ENCODE results near the gene GPHA2. TPM values are rescaled to one million over a fixed set of nuclear protein-coding genes. Genes with fewer than 3 reads are reported as not detected.

Gene GPHA2
- total and polyA plus RNA-seq, 2 of the 13 experiments (the other 11 are each of a cell fraction or from before 2014, with no cell fraction given) = 13.0 to 19.1 TPM

GRCh38 chr11:64894070-64894811, 41.5 kb downstream of the GPHA2 start (continued):
- TF ChIP-seq BRCA1 (CRISPR knock-in tag; IDR thresholded peaks at IDR 0.05) = peak; percentile 48; the same call in 1 of the 2 replicates
- TF ChIP-seq RXRA (CRISPR knock-in tag; IDR thresholded peaks at IDR 0.05) = peak; percentile 98
- peak; percentile 26; the same call in 1 of the 2 replicates for TF ChIP-seq POLR2G (IDR thresholded peaks at IDR 0.05; ENCODE audit: low read depth, low read length)
- TF ChIP-seq ZBTB33 (CRISPR knock-in tag; IDR thresholded peaks at IDR 0.05) = peak; percentile 87
- TF ChIP-seq, protein P1, sequence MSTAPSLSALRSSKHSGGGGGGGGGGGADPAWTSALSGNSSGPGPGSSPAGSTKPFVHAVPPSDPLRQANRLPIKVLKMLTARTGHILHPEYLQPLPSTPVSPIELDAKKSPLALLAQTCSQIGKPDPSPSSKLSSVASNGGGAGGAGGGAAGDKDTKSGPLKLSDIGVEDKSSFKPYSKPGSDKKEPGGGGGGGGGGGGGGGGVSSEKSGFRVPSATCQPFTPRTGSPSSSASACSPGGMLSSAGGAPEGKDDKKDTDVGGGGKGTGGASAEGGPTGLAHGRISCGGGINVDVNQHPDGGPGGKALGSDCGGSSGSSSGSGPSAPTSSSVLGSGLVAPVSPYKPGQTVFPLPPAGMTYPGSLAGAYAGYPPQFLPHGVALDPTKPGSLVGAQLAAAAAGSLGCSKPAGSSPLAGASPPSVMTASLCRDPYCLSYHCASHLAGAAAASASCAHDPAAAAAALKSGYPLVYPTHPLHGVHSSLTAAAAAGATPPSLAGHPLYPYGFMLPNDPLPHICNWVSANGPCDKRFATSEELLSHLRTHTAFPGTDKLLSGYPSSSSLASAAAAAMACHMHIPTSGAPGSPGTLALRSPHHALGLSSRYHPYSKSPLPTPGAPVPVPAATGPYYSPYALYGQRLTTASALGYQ (CRISPR knock-in tag; IDR thresholded peaks at IDR 0.05) = peak; percentile 71; the same call in 1 of the 2 replicates
- TF ChIP-seq SNAPC5 (CRISPR knock-in tag; IDR thresholded peaks at IDR 0.05; ENCODE audit: borderline replicate concordance) = peak; percentile 45; the same call in 1 of the 2 replicates
- no peak for TF ChIP-seq SOX6 (IDR thresholded peaks at IDR 0.05)
- peak; percentile 78 for TF ChIP-seq SOX6 (CRISPR knock-in tag; IDR thresholded peaks at IDR 0.05)
- no peak for TF ChIP-seq HCFC1 (IDR thresholded peaks at IDR 0.05; ENCODE audit: low read depth, low read length)
- peak; percentile 66; the same call in 1 of the 2 replicates for TF ChIP-seq HMG20A (CRISPR knock-in tag; IDR thresholded peaks at IDR 0.05; ENCODE audit: borderline replicate concordance)
- TF ChIP-seq, protein P2, sequence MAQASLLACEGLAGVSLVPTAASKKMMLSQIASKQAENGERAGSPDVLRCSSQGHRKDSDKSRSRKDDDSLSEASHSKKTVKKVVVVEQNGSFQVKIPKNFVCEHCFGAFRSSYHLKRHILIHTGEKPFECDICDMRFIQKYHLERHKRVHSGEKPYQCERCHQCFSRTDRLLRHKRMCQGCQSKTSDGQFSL (CRISPR knock-in tag; IDR thresholded peaks at IDR 0.05) = peak; percentile 76; the same call in 1 of the 2 replicates
- TF ChIP-seq GABPB1 (CRISPR knock-in tag; IDR thresholded peaks at IDR 0.05) = peak; percentile 75
- TF ChIP-seq SSRP1 (CRISPR knock-in tag; IDR thresholded peaks at IDR 0.05) = 0 out of 2 replicates have a peak, but pooled peaks have one; percentile 66
- TF ChIP-seq ZGPAT (CRISPR knock-in tag; IDR thresholded peaks at IDR 0.05) = peak; percentile 42; the same call in 1 of the 2 replicates
- TF ChIP-seq RBM22 (optimal IDR thresholded peaks at IDR 0.05; ENCODE audit: low read length) = peak; percentile 71
- TF ChIP-seq SP1 (IDR thresholded peaks at IDR 0.05) = no peak
- peak; percentile 87 for TF ChIP-seq SP1 (CRISPR knock-in tag; IDR thresholded peaks at IDR 0.05)
- no peak for TF ChIP-seq EED (CRISPR knock-in tag; IDR thresholded peaks at IDR 0.05)
- TF ChIP-seq, protein P3, sequence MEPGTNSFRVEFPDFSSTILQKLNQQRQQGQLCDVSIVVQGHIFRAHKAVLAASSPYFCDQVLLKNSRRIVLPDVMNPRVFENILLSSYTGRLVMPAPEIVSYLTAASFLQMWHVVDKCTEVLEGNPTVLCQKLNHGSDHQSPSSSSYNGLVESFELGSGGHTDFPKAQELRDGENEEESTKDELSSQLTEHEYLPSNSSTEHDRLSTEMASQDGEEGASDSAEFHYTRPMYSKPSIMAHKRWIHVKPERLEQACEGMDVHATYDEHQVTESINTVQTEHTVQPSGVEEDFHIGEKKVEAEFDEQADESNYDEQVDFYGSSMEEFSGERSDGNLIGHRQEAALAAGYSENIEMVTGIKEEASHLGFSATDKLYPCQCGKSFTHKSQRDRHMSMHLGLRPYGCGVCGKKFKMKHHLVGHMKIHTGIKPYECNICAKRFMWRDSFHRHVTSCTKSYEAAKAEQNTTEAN (CRISPR knock-in tag; conservative IDR thresholded peaks at IDR 0.05) = no peak; the same call in 1 of the 2 replicates
- TF ChIP-seq AGO1 (IDR thresholded peaks at IDR 0.05; ENCODE audit: low read depth, low read length, poor library complexity, severe bottlenecking) = peak; percentile 13
- peak; percentile 42; the same call in 1 of the 2 replicates for TF ChIP-seq SMAD1 (CRISPR knock-in tag; IDR thresholded peaks at IDR 0.05; ENCODE audit: borderline replicate concordance, low read depth)
- TF ChIP-seq ZNF891 (CRISPR knock-in tag; IDR thresholded peaks at IDR 0.05) = no peak

Measured in HepG2 (cell line).